RWPE1 (cell line): ENCODE data around the gene MEGF11.
A peak's percentile ranks its signal among the peaks of the same experiment; 100 is the strongest.

Experiments used
- CTCF ChIA-PET: fragments of 350-600 bp; sonication (Branson Sonifier 250); formaldehyde crosslinking; extraction: SDS; loops from one replicate; lab custom pipeline; 2021; lab: Yijun Ruan, JAX
- POLR2A ChIA-PET: fragments of 400-600 bp; formaldehyde crosslinking; extraction: SDS; loops from one replicate; lab custom pipeline; 2020; ENCODE audit warnings: antibody characterized with exemption; ENCODE audit not compliant: low non-redundant PET; lab: Yijun Ruan, JAX
- DNase-seq: peaks from one replicate; pipeline ENCODE4 v3.0.0; 2012; ENCODE audit warnings: low spot score
- H3K27ac ChIP-seq: fragments of 450-650 bp; 2 replicates; pipeline ENCODE4 v1.5.1; 2017
- TF ChIP-seq, protein P1 (sequence below): fragments of 450-650 bp; conservative IDR thresholded peaks from 2 replicates; pipeline ENCODE4 v1.5.1; 2017; ENCODE audit warnings: low read depth, mild to moderate bottlenecking

The MEGF11 gene

DNA sequence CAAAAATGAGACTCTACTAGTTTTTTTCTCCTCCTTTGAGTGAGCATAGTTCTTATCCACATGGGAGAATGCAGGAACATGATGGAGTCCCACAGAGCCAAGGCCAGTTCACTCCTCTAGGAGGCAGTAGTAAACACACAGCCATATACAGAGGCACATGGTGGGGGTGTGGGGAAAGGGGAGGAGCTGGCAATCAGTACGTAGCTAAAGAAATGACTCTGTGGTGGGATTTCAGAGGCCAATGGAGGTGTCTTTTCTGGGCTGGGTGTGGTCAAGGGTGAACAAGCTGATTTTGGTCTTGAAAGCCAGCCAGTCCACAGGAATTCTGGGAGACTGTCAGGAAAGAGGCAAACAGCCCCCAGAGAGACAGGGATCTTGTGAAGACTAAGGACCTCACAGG is 390.9 kb downstream of the MEGF11 start:
- TF ChIP-seq, protein P1, sequence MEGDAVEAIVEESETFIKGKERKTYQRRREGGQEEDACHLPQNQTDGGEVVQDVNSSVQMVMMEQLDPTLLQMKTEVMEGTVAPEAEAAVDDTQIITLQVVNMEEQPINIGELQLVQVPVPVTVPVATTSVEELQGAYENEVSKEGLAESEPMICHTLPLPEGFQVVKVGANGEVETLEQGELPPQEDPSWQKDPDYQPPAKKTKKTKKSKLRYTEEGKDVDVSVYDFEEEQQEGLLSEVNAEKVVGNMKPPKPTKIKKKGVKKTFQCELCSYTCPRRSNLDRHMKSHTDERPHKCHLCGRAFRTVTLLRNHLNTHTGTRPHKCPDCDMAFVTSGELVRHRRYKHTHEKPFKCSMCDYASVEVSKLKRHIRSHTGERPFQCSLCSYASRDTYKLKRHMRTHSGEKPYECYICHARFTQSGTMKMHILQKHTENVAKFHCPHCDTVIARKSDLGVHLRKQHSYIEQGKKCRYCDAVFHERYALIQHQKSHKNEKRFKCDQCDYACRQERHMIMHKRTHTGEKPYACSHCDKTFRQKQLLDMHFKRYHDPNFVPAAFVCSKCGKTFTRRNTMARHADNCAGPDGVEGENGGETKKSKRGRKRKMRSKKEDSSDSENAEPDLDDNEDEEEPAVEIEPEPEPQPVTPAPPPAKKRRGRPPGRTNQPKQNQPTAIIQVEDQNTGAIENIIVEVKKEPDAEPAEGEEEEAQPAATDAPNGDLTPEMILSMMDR: no peak
- ChIA-PET POLR2A (no interaction called here), CTCF (no interaction called here)
- no peak for DNase-seq
- no peak overlapping the region for H3K27ac ChIP-seq

DNA sequence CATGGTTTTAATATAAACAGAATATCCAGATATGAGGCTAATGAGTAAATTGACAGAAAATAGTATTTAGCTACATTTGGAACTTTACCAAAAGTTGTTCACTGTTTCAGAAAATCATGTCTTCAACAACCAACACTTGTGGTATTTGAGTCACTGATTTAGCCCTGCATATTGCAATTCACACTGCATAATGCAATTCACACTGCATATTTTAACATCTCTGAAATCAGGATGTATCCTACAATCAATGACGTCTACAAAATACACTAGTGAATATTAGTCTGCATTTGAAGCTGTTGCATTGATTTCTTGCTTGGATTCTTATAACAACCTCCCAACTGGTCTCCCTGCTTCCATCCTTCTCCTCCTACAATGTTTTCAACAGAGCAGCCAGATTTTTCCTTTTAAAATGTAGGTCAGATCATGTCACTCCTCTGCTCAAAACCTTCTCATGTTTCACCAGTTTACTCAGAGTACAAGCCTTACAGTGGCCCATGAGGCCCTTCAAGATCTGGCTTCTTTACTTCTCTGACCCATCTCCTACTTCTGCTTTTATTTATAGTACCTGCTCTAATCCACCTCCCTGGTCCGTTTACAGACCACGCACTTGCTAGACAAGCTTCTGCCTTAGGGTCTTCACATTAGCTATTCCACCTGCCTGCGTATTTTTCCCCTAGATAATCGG is 395.7 kb downstream of the MEGF11 start:
- CTCF ChIA-PET: interaction anchor here (0.6 kb wide), 1 partner anchor 136 kb away, joined by 3 read pairs; no protein-coding TSS in a partner anchor
- POLR2A ChIA-PET: no interaction called here
- no peak overlapping the region for H3K27ac ChIP-seq
- DNase-seq: no peak
- TF ChIP-seq, protein P1: no peak

DNA sequence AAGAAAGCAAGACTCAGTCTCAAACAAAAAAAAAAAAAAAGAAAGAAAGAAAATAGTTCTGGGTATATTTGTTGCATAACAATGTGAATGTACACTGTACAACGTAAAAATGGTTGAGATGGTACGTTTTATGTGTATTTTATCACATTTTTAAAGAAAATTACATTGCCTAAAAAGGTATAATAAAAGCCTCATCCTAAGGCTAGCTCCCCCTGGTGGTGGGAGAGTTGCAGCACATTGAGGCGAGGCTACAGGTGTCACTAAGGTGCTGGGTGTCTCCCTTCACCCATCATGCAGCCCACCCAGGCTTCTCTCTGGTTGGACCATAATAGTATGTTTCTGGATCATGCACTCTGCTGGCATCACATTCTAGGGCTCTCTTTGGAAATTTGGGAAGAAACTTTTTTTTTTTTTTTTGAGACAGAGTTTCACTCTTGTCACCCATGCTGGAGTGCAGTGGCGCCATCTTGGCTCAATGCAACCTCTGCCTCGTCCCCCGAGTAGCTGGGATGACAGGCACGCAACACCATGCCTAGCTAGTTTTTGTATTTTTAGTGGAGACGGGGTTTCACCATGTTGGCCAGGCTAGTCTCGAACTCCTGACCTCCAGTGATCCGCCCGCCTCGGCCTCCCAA is 396.6 kb downstream of the MEGF11 start:
- peak; percentile 51 for DNase-seq
- ChIA-PET POLR2A (no interaction called here), CTCF (interaction anchor here (0.5 to 1.1 kb wide), 8 partner anchors 14 to 436 kb away, joined by 3 to 6 read pairs (median 3); no protein-coding TSS in a partner anchor)
- H3K27ac ChIP-seq: no peak overlapping the region
- TF ChIP-seq, protein P1: peak; percentile 92

DNA sequence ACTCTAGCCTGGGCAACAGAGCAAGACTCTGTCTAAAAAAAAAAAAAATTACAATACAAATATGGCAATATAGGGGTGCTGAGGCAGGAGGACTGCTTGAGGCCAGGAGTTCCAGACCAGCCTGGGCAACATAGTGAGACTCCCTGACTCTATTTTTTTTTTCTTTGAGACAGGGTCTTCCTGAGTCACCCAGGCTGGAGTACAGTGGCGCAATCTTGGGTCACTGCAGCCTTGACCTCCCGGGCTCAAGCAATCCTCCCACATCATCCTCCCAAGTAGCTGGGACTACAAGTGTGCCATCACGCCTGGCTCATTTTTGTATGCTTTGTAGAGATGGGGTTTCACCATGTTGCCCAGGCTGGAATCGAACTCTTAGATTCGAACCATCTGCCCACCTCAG is 401.6 kb downstream of the MEGF11 start:
- H3K27ac ChIP-seq: no peak overlapping the region
- CTCF ChIA-PET: no interaction called here
- TF ChIP-seq, protein P1: no peak
- POLR2A ChIA-PET: no interaction called here
- no peak for DNase-seq

DNA sequence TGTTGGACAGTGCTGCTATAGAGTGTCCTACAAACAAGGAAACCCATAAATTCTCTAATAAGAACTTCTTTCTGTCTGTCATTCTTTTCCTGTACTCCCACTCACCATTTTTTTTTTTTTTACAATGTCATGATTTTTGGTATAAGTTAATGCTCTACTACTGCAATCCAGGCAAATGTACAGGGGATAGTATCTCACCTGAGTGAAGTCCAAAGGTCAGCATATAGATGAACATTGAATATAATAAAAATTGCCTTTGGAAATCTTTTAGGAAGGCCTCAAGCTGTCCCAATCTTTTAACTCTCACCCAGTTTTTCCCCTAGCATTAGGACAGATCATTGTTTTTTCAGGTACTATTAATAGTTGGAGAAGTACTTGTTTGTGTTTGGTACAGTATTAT is 405.6 kb downstream of the MEGF11 start:
- DNase-seq: no peak
- TF ChIP-seq, protein P1: no peak
- ChIA-PET POLR2A (interaction anchor here (0.6 kb wide), 1 partner anchor 165 kb away, joined by 3 read pairs; no protein-coding TSS in a partner anchor), CTCF (interaction anchor here (0.7 kb wide), 2 partner anchors 14 to 152 kb away, joined by 3 to 7 read pairs; no protein-coding TSS in a partner anchor)
- no peak overlapping the region for H3K27ac ChIP-seq

DNA sequence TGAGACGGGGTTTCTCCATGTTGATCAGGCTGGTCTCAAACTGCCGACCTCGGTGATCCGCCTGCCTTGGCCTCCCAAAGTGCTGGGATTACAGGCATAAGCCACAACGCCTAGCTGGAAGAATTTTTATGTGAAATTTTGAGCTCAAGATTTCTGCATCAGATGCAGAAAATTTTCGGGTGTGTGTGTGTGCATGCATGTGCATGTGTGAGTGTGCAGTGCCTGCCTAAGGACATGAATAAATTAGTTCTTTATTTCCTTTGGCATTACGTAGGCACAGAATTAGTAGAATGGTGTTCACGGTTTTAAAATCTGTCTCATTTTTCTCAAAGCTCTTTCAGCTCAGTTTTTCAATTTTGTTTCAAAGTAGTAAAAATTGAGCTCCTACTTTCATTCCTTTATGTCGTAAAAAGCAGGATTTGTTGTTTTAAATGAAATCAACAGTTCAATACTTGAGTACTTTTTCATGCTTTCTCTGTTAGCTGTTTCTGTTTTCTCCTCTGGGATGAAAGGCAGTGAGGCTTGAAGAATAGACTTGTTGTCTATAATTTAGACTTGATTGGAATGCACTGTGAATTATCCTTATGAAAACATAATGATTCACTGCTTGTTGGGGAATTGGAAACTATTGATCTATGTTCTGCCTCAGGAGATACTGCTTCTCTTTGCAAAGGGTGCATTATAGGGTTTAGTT is 407.6 kb downstream of the MEGF11 start:
- no peak overlapping the region for H3K27ac ChIP-seq
- no peak for DNase-seq

More for the DNA sequence above, 407.6 kb downstream of the MEGF11 start:
- CTCF ChIA-PET: interaction anchor here (0.6 to 1.0 kb wide), 2 partner anchors 140 to 204 kb away, joined by 3 read pairs; no protein-coding TSS in a partner anchor
- TF ChIP-seq, protein P1: no peak
- POLR2A ChIA-PET: interaction anchor here (0.6 kb wide), 1 partner anchor 8 kb away, joined by 3 read pairs; no protein-coding TSS in a partner anchor
